Measurements from ENCODE around the gene MAN1C1. TPM values are rescaled to one million over a fixed set of nuclear protein-coding genes. Genes with fewer than 3 reads are reported as not detected.

The MAN1C1 gene
- total and polyA plus RNA-seq, 10 of the 15 experiments (the other 5 are each of a cell fraction or from before 2014, with no cell fraction given), result 0.12 to 0.56 (median 0.22) TPM; not detected in 3

- intact Hi-C loops (cut with micrococcal nuclease; ENCODE audit: unreplicated experiment), result no loop called here
- ChIA-PET SMC1A (ENCODE audit: uncharacterized antibody, unreplicated experiment) (no interaction called here), POLR2A (no interaction called here), CTCF (no interaction called here), RAD21 (ENCODE audit: unreplicated experiment) (no interaction called here)
- no peak overlapping the region for H3K27ac ChIP-seq (ENCODE audit: control insufficient read depth, insufficient read depth)
- DNase-seq (ENCODE audit: low read depth, low spot score) (no peak), FAIRE-seq (no peak), ATAC-seq (no peak)
- no peak overlapping the region for H3K9ac ChIP-seq (ENCODE audit: control insufficient read depth, insufficient read depth, low read length)
- H2AFZ ChIP-seq (ENCODE audit: control insufficient read depth, low read depth, low read length), result no peak overlapping the region
- no peaks in the 10 kb centered on the region; the same call in 1 of the 2 replicates for H3K4me1 ChIP-seq (ENCODE audit: control insufficient read depth, insufficient read depth, low read length)
- H4K20me1 ChIP-seq (ENCODE audit: control insufficient read depth, insufficient read depth), result no peaks in the 10 kb centered on the region
- no peaks in the 10 kb centered on the region for H3K79me2 ChIP-seq (ENCODE audit: control insufficient read depth, insufficient read depth, low read length)
- H3K4me3 ChIP-seq, result no peak overlapping the region
- H3K4me2 ChIP-seq (ENCODE audit: control insufficient read depth, insufficient read depth), result no peak overlapping the region
- in situ Hi-C loops (cut with MboI), result no loop called here
- no peak for TF ChIP-seq ZSCAN29 (IDR thresholded peaks at IDR 0.05)
- no peak for TF ChIP-seq TBL1XR1 (IDR thresholded peaks at IDR 0.05; ENCODE audit: low read depth, low read length)
- no peak for TF ChIP-seq SREBF1 (IDR thresholded peaks at IDR 0.05; ENCODE audit: low read length)
- TF ChIP-seq YBX1 (IDR thresholded peaks at IDR 0.05), result no peak
- TF ChIP-seq RFX5 (IDR thresholded peaks at IDR 0.05; ENCODE audit: low read depth, low read length), result no peak
- TF ChIP-seq ZNF24 (IDR thresholded peaks at IDR 0.05), result no peak
- no peak for TF ChIP-seq ATF3 (IDR thresholded peaks at IDR 0.05; ENCODE audit: borderline replicate concordance, extremely low read depth, low read depth, low read length)
- TF ChIP-seq BCL3 (IDR thresholded peaks at IDR 0.05; ENCODE audit: borderline replicate concordance, insufficient read depth, low read depth, low read length, poor library complexity, severe bottlenecking), result no peak
- no peak for TF ChIP-seq ZNF687 (IDR thresholded peaks at IDR 0.05)
- no peak for TF ChIP-seq ZNF592 (IDR thresholded peaks at IDR 0.05)
- no peak for TF ChIP-seq JUNB (IDR thresholded peaks at IDR 0.05)
- peaks cover 0 to 4% of the 10 kb centered on the region in 2 experiments; a peak in 3 of 4 replicates for H3K27me3 ChIP-seq (replicated peaks in 1 of 2; ENCODE audit: control insufficient read depth in 2 of 2, insufficient read depth in 2 of 2, low read length in 1 of 2)
- BruUV-seq (replicated peaks), result no TSS peak
- WGBS (ENCODE audit: insufficient coverage, insufficient replicate concordance, low lambda C conversion rate, missing lambda C conversion rate), result 38% methylated on average over 5 of the region's 5 CpGs
- H3K36me3 ChIP-seq (ENCODE audit: control insufficient read depth in 2 of 2, insufficient read depth in 2 of 2, low read length in 1 of 2), result no peaks in the 10 kb centered on the region
- H3K9me3 ChIP-seq (replicated peaks; ENCODE audit: control insufficient read depth, insufficient read depth, low read length), result no peaks in the 10 kb centered on the region
These were observed 144.3 kb downstream of the MAN1C1 start for GRCh38 chr1:25760871-25761270.

Data from GM12878 (cell line).